Large intestine (tissue), 3 donors: Measurements from ENCODE around the gene CENPP. TPM values are rescaled to one million over a fixed set of nuclear protein-coding genes. Genes with fewer than 3 reads are reported as not detected.

Experiments used
- DNase-seq, 2 donors: peaks; one replicate each; pipeline versions ENCODE4 v3.0.0 to v3.0.0-alpha.2; 2013
- H3K27ac ChIP-seq: one replicate; pipeline ENCODE4 v1.5.1; 2013; ENCODE audit warnings: low read length
- H3K27me3 ChIP-seq: 2 replicates; pipeline ENCODE4 v1.6.1; 2013; ENCODE audit warnings: low read length; ENCODE audit not compliant: control insufficient read depth, insufficient read depth
- H3K36me3 ChIP-seq: 2 replicates; pipeline ENCODE4 v1.6.1; 2013; ENCODE audit warnings: low read length; ENCODE audit not compliant: control insufficient read depth, insufficient read depth
- H3K4me1 ChIP-seq: one replicate; pipeline ENCODE4 v1.6.1; 2013; ENCODE audit warnings: low read length; ENCODE audit not compliant: control insufficient read depth, insufficient read depth
- H3K4me3 ChIP-seq: one replicate; pipeline ENCODE4 v1.5.1; 2013; ENCODE audit warnings: low read length
- H3K9me3 ChIP-seq: one replicate; pipeline ENCODE4 v1.6.1; 2013; ENCODE audit warnings: mild to moderate bottlenecking, low read depth, low read length, moderate library complexity; ENCODE audit not compliant: control insufficient read depth
- WGBS: methylation state at CpG from one replicate; pipeline ENCODE4 v1.1.5; 2013; ENCODE audit warnings: low lambda C conversion rate; ENCODE audit not compliant: insufficient coverage; 5-methylcytosine and 5-hydroxymethylcytosine counted together
- polyA plus RNA-seq: library from polyadenylated mRNA; unstranded; fragments of 120-200 nt; gene quantifications from one replicate; pipeline ENCODE4 v1.2.1, GENCODE V29; 2013

Gene CENPP
- polyA plus RNA-seq, 1 donor: 2.8 TPM

DNA sequence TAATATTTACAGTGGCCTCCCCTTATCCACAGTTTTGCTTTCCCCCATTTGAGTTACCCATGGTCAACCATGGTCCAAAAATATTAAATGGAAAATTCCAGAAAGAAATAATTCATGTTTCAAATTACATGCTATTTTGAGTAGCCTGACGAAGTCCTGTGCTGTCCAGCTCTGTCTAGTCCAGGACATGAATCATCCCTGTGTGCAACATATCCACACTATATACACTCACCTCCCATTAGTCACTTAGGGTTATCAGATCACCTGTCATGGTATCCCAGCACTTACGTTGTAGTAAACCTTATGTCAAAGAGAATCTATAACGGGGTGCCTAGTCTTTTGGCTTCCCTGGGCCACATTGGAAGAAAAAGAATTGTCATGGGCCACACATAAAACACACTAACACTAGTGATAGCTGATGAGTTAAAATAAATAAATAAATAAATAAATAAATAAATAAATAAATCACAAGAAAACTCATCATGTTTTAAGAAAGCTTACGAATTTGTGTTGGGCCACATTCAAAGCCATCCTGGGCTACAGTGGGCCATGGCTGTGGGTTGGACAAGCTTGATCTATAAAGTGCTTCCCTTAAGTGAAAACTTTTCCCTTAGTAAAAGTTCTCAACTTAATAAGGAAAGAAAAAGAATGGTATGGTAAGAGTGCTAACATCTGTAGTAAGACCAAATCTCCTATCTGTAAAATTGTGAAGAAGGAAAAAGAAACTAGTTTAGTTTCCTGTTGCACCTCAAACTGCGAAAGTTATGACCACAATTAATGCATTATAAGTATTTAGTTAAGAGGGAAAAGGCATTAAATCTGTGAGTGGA is 114.4 kb downstream of the CENPP start:
- WGBS: no CpG with 5 or more reads among the region's 5 CpGs
- Histone ChIP-seq H3K4me1 (no peaks in the 10 kb centered on the region), H3K27me3 (no peaks in the 10 kb centered on the region), H3K36me3 (no peaks in the 10 kb centered on the region), H3K9me3 (no peaks in the 10 kb centered on the region), H3K4me3 (no peak overlapping the region), H3K27ac (no peak overlapping the region)
- DNase-seq: no peak

DNA sequence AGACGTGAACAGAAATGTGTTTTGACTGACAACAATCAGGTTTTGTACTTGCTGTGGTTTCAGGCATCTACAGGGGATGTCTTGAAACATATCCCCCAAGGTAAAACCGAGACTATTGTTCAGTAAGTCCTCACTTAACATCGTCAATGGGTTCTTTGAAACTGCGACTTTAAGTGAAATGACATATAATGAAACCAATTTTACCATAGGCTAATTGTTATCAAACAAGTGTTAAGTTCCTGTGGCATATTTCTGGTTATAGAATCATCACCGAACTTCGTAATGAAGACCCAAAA is 114.9 kb downstream of the CENPP start:
- Histone ChIP-seq H3K9me3 (no peaks in the 10 kb centered on the region), H3K27ac (no peak overlapping the region)
- no CpG with 5 or more reads among the region's 6 CpGs for WGBS

DNA sequence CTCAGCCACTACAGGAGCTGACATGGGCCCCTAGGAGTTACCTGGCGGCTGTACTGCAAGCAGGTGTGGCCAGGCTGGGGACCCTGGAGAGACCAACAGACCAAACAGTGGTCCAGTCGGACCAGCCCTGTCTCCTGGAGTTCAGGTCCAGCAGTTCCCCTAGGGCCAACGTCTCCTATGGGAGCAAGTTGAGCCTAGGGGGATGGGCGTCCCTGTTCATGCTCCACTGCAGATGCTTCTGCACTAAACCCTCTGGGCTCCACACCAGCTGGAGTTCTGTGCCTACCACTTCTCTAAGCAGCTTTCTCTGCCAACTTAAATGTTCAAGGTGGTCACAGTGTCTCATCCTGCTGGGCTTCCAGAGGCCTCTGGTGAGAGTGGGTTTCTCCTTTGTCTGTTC is 119.1 kb downstream of the CENPP start:
- Histone ChIP-seq H3K4me1 (no peaks in the 10 kb centered on the region), H3K27ac (no peak overlapping the region), H3K9me3 (no peaks in the 10 kb centered on the region), H3K36me3 (no peaks in the 10 kb centered on the region), H3K4me3 (no peak overlapping the region), H3K27me3 (no peaks in the 10 kb centered on the region)
- WGBS: no CpG with 5 or more reads among the region's 4 CpGs
- no peak for DNase-seq

More for the DNA sequence above, 114.9 kb downstream of the CENPP start:
- Histone ChIP-seq H3K4me1 (no peaks in the 10 kb centered on the region), H3K27me3 (no peaks in the 10 kb centered on the region), H3K4me3 (no peak overlapping the region), H3K36me3 (no peaks in the 10 kb centered on the region)
- DNase-seq: no peak

DNA sequence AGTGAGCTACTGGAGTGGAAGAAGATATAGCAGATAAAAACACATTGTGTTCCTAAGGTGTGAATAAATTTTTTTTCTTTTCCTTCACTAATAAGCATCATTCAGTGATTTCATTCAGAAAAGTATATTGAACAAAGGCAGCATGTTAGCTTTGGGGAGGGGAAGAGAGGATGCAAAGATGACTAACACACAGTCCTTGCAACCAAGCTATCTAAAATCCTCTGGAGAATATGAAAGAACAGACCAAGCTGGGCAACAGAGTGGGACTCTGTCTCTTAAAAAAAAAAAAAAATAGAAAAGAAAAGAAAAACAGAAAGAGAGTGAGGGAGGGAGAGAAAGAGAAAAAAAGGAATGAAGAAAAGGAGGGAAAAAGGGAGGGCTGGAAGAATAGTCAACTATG is 120.8 kb downstream of the CENPP start:
- Histone ChIP-seq H3K4me3 (no peak overlapping the region), H3K27ac (no peak overlapping the region), H3K9me3 (no peaks in the 10 kb centered on the region), H3K4me1 (no peaks in the 10 kb centered on the region), H3K36me3 (no peaks in the 10 kb centered on the region), H3K27me3 (no peaks in the 10 kb centered on the region)
- DNase-seq: no peak

DNA sequence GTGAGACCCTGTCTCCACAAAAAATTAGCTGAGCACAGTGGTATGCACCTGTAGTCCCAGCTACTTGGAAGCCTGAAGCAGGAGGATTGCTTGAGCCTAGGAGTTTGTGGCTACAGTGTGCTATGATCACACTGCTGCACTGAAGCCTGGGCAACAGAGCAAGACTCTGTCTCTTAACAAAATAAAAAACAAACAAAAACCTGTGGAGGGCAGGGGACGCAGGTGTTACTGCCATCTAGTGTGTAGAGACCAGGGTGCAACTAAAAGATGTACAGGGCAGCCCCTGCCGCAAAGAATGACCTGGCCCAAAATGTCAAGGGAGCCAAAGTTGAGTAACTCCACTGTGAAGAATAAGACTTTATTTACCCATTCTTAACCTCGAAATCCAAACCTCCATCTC is 129.5 kb downstream of the CENPP start:
- no peaks in the 10 kb centered on the region for H3K36me3 ChIP-seq
- H3K9me3 ChIP-seq: no peaks in the 10 kb centered on the region
- no peaks in the 10 kb centered on the region for H3K27me3 ChIP-seq
- H3K4me1 ChIP-seq: no peaks in the 10 kb centered on the region
- no peak overlapping the region for H3K4me3 ChIP-seq
- 88% methylated on average over 1 of the region's 3 CpGs for WGBS
- DNase-seq: no peak
- H3K27ac ChIP-seq: no peak overlapping the region

DNA sequence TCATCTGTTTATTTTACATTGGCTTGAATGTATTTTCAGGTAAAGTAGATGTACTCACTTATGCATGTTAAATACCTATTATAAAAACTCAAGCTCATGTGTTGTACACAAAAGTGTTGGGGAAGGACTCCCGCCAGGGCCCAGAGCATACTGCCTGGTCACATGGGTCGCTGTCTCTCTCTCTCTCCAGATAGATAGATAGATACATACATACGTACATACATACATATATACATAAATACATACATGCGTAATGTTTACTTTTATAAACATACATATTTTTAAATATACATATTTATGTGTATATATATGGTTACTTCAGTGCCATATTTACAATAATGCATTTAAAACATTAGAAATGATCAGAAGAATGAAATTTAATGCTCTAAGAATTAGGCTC is 131.8 kb downstream of the CENPP start:
- H3K4me3 ChIP-seq: no peak overlapping the region
- no peaks in the 10 kb centered on the region for H3K36me3 ChIP-seq
- no peak for DNase-seq
- H3K4me1 ChIP-seq: no peaks in the 10 kb centered on the region
- no CpG with 5 or more reads among the region's 4 CpGs for WGBS
- no peaks in the 10 kb centered on the region for H3K27me3 ChIP-seq
- no peaks in the 10 kb centered on the region for H3K9me3 ChIP-seq
- no peak overlapping the region for H3K27ac ChIP-seq

DNA sequence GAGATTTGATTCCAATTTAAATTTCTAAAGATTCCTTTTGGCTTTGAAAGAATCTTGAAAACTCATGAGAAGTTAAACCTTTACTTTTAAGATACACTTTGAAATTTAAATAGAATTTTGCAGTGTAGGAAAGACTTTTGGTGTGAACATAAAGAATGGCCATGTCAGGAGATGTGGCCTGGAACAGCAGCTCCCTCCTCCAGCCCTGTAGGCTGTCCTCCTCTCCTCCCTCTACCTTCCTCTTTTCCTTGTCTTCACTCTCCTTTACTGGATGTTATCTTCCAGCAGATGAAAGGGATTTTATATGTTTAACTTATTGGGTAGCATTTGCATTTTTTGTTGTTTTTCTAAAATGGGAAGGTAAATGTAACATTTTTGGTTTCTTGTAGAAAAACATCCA is 137.6 kb downstream of the CENPP start:
- Histone ChIP-seq H3K27ac (no peak overlapping the region), H3K27me3 (no peaks in the 10 kb centered on the region), H3K4me1 (no peaks in the 10 kb centered on the region), H3K9me3 (no peaks in the 10 kb centered on the region), H3K36me3 (no peaks in the 10 kb centered on the region), H3K4me3 (no peak overlapping the region)
- DNase-seq: no peak

DNA sequence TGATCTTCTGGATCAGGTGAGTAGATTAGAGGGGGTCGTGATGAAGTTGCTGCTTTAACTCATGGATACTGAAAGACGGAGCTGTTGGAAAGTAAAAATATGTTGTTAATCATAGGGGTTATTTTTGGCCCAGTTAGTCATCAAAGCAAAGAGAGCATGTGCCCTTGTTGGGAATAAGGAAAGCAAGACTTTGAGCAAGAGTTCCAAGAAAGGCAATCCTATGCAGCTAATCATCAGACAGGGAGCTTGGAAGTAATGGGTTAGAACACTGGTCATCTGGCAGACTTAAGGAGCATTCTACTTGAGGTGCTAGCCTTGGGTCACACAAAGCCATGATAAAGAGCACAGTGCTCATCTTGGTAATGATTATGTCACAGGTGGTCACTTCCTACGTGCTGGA is 138.2 kb downstream of the CENPP start:
- Histone ChIP-seq H3K9me3 (no peaks in the 10 kb centered on the region), H3K4me3 (no peak overlapping the region), H3K27ac (no peak overlapping the region), H3K36me3 (no peaks in the 10 kb centered on the region), H3K4me1 (no peaks in the 10 kb centered on the region), H3K27me3 (no peaks in the 10 kb centered on the region)
- 100% methylated on average over 1 of the region's 3 CpGs for WGBS
- no peak for DNase-seq

DNA sequence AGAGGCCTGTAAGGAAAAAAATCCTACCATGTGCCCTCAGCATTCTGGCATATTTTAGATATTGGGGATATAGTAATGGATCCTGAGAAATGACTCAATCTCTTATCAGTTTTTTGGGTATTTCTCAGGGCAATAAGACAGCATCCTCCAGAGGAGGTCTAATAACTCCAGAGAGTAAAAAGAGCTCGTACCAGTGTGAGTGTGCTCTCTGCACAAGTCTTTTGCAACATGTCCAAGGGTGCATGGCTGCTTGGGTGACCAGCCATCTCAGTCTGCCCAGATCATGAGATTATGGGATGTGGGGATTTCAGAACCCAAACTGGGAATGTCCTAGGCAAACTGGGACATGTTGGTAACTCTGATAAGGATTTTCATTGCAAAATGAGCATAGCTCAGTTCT is 141.3 kb downstream of the CENPP start:
- no peaks in the 10 kb centered on the region for H3K27me3 ChIP-seq
- DNase-seq: no peak
- WGBS: no CpG with 5 or more reads among the region's 1 CpG
- H3K4me3 ChIP-seq: no peak overlapping the region
- no peaks in the 10 kb centered on the region for H3K9me3 ChIP-seq
- no peaks in the 10 kb centered on the region for H3K4me1 ChIP-seq
- no peak overlapping the region for H3K27ac ChIP-seq
- no peaks in the 10 kb centered on the region for H3K36me3 ChIP-seq

DNA sequence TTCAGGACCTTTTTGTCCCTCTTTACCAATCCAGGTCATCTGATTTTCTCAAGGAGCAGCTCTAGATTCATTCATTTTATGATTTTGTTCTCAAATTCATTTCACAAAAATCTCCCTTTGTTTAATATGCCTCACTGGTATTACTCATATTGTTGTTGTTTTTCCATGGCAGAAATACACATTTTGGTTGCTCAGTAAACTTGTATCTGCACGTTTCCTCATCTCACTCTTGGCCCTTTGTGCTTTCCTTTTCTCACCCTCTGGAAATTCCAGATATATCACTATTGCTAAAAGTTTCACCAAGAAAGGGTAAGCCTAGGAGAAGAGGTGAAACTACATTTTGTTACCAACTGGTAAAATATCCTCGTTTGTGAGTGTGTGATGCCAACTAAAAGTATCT is 141.8 kb downstream of the CENPP start:
- H3K9me3 ChIP-seq: no peaks in the 10 kb centered on the region
- no peak for DNase-seq
- no peaks in the 10 kb centered on the region for H3K27me3 ChIP-seq
- no peak overlapping the region for H3K4me3 ChIP-seq
- WGBS: 93% methylated on average over 2 of the region's 2 CpGs
- no peaks in the 10 kb centered on the region for H3K4me1 ChIP-seq
- no peaks in the 10 kb centered on the region for H3K36me3 ChIP-seq
- no peak overlapping the region for H3K27ac ChIP-seq

DNA sequence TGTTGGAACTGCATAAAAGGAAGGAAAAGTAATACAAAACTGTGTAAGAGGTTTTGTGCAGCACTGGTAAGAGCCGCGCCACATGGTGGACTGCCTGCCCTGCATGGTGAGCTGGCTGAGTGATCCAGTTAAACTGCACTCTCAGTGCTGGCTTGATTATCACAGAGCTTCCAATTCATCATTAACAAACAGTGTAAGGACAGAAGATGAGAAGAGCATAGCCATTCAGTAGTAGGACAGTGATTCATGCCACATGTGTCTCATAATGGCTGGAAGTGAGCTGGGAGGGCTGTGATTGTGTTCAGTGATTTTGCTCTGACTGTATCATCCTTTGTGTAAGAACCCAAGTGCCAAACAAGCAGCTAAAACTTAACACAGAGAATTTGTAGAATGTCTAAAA is 142.5 kb downstream of the CENPP start:
- Histone ChIP-seq H3K27ac (no peak overlapping the region), H3K4me1 (no peaks in the 10 kb centered on the region), H3K36me3 (no peaks in the 10 kb centered on the region), H3K27me3 (no peaks in the 10 kb centered on the region), H3K4me3 (no peak overlapping the region), H3K9me3 (no peaks in the 10 kb centered on the region)
- no CpG with 5 or more reads among the region's 2 CpGs for WGBS
- no peak for DNase-seq
